K562 (cell line): ENCODE measurements around the gene PNMT. TPM values are rescaled to one million over a fixed set of nuclear protein-coding genes. Genes with fewer than 3 reads are reported as not detected.
A peak's percentile ranks its signal among the peaks of the same experiment; 100 is the strongest.

ENCODE experiments used
- CBX2 ChIP-seq: fragments of 200-600 bp; sonication (generic); IDR thresholded peaks from one replicate; pipeline ENCODE4 v1.6.1; 2012; ENCODE audit warnings: mild to moderate bottlenecking, low read length, inconsistent platforms; ENCODE audit not compliant: insufficient read depth, poor library complexity, severe bottlenecking
- CEBPZ ChIP-seq: fragments of 150-350 bp; IDR thresholded peaks from 2 replicates; pipeline ENCODE4 v1.6.1; 2014; ENCODE audit warnings: low read depth, mild to moderate bottlenecking, low read length, borderline replicate concordance
- CREM ChIP-seq: IDR thresholded peaks from 2 replicates; pipeline ENCODE4 v1.6.1; 2014; ENCODE audit warnings: antibody characterized with exemption, low read depth
- ELF2 ChIP-seq: fragments of 250-450 bp; sonication (Bioruptor Pico); IDR thresholded peaks from 2 replicates; pipeline ENCODE4 v1.5.0; 2021; ENCODE audit warnings: mild to moderate bottlenecking
- EWSR1 ChIP-seq: fragments of 450-650 bp; IDR thresholded peaks from 2 replicates; pipeline ENCODE4 v1.6.1; 2018; ENCODE audit warnings: borderline replicate concordance, mild to moderate bottlenecking, low read depth, moderate library complexity; ENCODE audit not compliant: partially characterized antibody
- IRF2 ChIP-seq: sonication (generic); formaldehyde crosslinking; IDR thresholded peaks from 2 replicates; pipeline ENCODE4 v1.8.1; 2022; ENCODE audit warnings: mild to moderate bottlenecking, missing genetic modification reagents
- NCOR1 ChIP-seq: fragments of 450-650 bp; IDR thresholded peaks from 2 replicates; pipeline ENCODE4 v1.6.1; 2016; ENCODE audit warnings: mild to moderate bottlenecking, moderate library complexity
- PRDM10 ChIP-seq: fragments of 450-650 bp; IDR thresholded peaks from 2 replicates; pipeline ENCODE4 v1.6.1; 2018; ENCODE audit not compliant: partially characterized antibody
- PRPF4 ChIP-seq: fragments of 200-400 bp; formaldehyde crosslinking; IDR thresholded peaks from one replicate; pipeline ENCODE4 v1.6.1; 2017; ENCODE audit warnings: low read length, low read depth, mild to moderate bottlenecking; ENCODE audit not compliant: insufficient read depth, poor library complexity, severe bottlenecking
- RBM14 ChIP-seq: fragments of 200-400 bp; formaldehyde crosslinking; IDR thresholded peaks from 2 replicates; pipeline ENCODE4 v1.6.1; 2018; ENCODE audit warnings: low read depth, mild to moderate bottlenecking, low read length, moderate library complexity, borderline replicate concordance; ENCODE audit not compliant: insufficient read depth
- SOX6 ChIP-seq: fragments of 450-650 bp; IDR thresholded peaks from 2 replicates; pipeline ENCODE4 v1.6.1; 2014; ENCODE audit warnings: mild to moderate bottlenecking
- ZNF143 ChIP-seq: sonication (generic); formaldehyde crosslinking; IDR thresholded peaks from 2 replicates; pipeline ENCODE4 v1.9.0; 2022; ENCODE audit warnings: mild to moderate bottlenecking, missing genetic modification reagents
- polyA plus RNA-seq, 8 experiments: library from polyadenylated mRNA; depleted of rRNA in 4 of 8; stranded (reverse) in 5 of 8; unstranded in 3 of 8; fragments of >200 nt; fragmentation: Nextera tagmentation in 2 of 8; fragmentation: Illumina TruSeq in 1 of 8; extraction: Ambion mirVana in 2 of 8; extraction: Trizol in 1 of 8; gene quantifications; 2 replicates each; pipeline versions ENCODE4 v1.2.1 to v1.2.3, GENCODE V29; 2011 to 2014; ENCODE audit warnings: inconsistent platforms in 1 of 8, missing spikeins in 1 of 8
- total RNA-seq, 7 experiments: library from RNA; depleted of rRNA in 6 of 7; stranded (reverse); fragments of >200 nt in 6 of 7; fragmentation: Illumina TruSeq in 2 of 7; extraction: Trizol in 2 of 7; gene quantifications; 2 replicates each; pipeline versions ENCODE4 v1.2.1 to v1.2.3, GENCODE V29; 2011 to 2021; ENCODE audit warnings: low replicate concordance in 1 of 7
- TF ChIP-seq, protein P1 (sequence below): IDR thresholded peaks from 2 replicates; pipeline ENCODE4 v1.6.1; 2011; ENCODE audit warnings: borderline replicate concordance, low read depth, mild to moderate bottlenecking, moderate library complexity, low read length; ENCODE audit not compliant: insufficient read depth, poor library complexity, severe bottlenecking
- TF ChIP-seq, protein P2 (sequence below): sonication (generic); formaldehyde crosslinking; IDR thresholded peaks from 2 replicates; pipeline ENCODE4 v1.9.0; 2022; ENCODE audit warnings: mild to moderate bottlenecking, missing genetic modification reagents

PNMT gene
- total and polyA plus RNA-seq, 9 of the 15 experiments (the other 6 are each of a cell fraction or from before 2014, with no cell fraction given), result 0.55 to 18.1 (median 5.8) TPM

DNA sequence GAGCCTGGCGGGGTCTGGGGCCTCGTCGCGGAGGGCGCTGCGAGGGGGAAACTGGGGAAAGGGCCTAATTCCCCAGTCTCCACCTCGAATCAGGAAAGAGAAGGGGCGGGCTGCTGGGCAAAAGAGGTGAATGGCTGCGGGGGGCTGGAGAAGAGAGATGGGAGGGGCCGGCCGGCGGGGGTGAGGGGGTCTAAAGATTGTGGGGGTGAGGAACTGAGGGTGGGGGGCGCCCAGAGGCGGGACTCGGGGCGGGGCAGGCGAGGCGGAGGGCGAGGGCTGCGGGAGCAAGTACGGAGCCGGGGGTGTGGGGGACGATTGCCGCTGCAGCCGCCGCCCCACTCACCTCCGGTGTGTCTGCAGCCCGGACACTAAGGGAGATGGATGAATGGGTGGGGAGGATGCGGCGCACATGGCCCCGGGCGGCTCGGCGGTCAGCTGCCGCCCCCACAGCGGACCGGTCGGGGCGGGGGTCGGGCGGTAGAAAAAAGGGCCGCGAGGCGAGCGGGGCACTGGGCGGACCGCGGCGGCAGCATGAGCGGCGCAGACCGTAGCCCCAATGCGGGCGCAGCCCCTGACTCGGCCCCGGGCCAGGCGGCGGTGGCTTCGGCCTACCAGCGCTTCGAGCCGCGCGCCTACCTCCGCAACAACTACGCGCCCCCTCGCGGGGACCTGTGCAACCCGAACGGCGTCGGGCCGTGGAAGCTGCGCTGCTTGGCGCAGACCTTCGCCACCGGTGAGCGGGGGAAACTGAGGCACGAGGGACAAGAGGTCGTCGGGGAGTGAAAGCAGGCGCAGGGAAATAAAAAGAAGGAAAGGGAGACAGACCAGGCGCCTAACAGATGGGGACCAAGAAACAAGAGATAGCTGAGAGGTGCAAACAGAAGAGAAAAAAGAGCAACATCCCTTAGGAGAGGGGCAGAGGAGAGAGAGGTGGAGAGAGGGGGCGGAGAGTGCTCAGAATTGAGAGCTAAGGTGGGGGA lies at the start of gene PNMT (continued):
- TF ChIP-seq, protein P1, sequence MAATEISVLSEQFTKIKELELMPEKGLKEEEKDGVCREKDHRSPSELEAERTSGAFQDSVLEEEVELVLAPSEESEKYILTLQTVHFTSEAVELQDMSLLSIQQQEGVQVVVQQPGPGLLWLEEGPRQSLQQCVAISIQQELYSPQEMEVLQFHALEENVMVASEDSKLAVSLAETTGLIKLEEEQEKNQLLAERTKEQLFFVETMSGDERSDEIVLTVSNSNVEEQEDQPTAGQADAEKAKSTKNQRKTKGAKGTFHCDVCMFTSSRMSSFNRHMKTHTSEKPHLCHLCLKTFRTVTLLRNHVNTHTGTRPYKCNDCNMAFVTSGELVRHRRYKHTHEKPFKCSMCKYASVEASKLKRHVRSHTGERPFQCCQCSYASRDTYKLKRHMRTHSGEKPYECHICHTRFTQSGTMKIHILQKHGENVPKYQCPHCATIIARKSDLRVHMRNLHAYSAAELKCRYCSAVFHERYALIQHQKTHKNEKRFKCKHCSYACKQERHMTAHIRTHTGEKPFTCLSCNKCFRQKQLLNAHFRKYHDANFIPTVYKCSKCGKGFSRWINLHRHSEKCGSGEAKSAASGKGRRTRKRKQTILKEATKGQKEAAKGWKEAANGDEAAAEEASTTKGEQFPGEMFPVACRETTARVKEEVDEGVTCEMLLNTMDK, result peak; percentile 97
- no peak for TF ChIP-seq ZNF143 (CRISPR knock-in tag)
- peak; percentile 41; the same call in 1 of the 2 replicates for TF ChIP-seq SOX6
- no peak for TF ChIP-seq ELF2
- TF ChIP-seq, protein P2, sequence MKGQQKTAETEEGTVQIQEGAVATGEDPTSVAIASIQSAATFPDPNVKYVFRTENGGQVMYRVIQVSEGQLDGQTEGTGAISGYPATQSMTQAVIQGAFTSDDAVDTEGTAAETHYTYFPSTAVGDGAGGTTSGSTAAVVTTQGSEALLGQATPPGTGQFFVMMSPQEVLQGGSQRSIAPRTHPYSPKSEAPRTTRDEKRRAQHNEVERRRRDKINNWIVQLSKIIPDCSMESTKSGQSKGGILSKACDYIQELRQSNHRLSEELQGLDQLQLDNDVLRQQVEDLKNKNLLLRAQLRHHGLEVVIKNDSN (CRISPR knock-in tag), result no peak
- no peak for TF ChIP-seq EWSR1
- no peak for TF ChIP-seq NCOR1
- no peak for TF ChIP-seq IRF2 (CRISPR knock-in tag)
- TF ChIP-seq CBX2, result no peak
- TF ChIP-seq CREM, result peak; percentile 80; the same call in 1 of the 2 replicates
- TF ChIP-seq RBM14, result no peak
- no peak for TF ChIP-seq PRPF4
- no peak for TF ChIP-seq PRDM10
- TF ChIP-seq CEBPZ, result no peak
